Hepatocyte (in vitro differentiated cells): Measurements from ENCODE around the gene MRPL14.

Experiments used
- EZH2 ChIP-seq: fragments of 200-600 bp; sonication (generic); IDR thresholded peaks from 2 replicates; pipeline ENCODE4 v1.6.1; 2016; ENCODE audit warnings: antibody characterized with exemption, mild to moderate bottlenecking, borderline replicate concordance
- EZH2phosphoT487 ChIP-seq: fragments of 200-600 bp; sonication (generic); IDR thresholded peaks from one replicate; pipeline ENCODE4 v1.6.1; 2018; ENCODE audit warnings: antibody characterized with exemption, mild to moderate bottlenecking, low read depth, moderate library complexity; ENCODE audit not compliant: unreplicated experiment, severe bottlenecking
- TF ChIP-seq, protein P1 (sequence below): fragments of 200-600 bp; sonication (generic); IDR thresholded peaks from 2 replicates; pipeline ENCODE4 v1.5.1; 2016; ENCODE audit warnings: antibody characterized with exemption, mild to moderate bottlenecking; ENCODE audit not compliant: poor library complexity

DNA sequence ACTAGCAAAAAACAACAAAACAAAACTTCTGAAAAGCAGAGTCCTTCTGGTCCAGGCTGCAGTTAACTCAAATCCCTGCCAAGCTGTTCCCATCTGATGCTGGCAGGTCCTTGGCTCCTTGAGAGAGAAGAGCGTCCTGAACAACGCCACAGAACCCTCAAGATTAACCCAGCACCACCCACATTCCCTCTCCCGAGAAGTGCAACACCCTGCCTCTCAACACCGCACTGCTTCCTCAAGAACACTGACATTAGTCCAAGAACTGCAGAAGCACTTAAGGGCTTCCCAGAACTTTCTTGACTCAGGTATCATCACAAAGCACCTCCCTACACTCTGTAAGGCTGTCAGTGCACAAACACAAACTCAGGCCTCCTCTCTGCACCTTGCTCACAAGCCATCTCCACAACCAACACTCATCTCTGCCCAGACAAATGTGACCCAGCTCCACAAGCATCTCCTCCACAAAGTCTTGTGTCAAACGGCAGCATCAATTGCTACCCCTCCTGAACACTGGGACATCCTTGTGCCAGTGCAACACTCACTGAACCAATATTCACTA lies 7.5 kb downstream of the MRPL14 start:
- TF ChIP-seq, protein P1, sequence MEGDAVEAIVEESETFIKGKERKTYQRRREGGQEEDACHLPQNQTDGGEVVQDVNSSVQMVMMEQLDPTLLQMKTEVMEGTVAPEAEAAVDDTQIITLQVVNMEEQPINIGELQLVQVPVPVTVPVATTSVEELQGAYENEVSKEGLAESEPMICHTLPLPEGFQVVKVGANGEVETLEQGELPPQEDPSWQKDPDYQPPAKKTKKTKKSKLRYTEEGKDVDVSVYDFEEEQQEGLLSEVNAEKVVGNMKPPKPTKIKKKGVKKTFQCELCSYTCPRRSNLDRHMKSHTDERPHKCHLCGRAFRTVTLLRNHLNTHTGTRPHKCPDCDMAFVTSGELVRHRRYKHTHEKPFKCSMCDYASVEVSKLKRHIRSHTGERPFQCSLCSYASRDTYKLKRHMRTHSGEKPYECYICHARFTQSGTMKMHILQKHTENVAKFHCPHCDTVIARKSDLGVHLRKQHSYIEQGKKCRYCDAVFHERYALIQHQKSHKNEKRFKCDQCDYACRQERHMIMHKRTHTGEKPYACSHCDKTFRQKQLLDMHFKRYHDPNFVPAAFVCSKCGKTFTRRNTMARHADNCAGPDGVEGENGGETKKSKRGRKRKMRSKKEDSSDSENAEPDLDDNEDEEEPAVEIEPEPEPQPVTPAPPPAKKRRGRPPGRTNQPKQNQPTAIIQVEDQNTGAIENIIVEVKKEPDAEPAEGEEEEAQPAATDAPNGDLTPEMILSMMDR, result no peak
- TF ChIP-seq EZH2 (no peak), EZH2phosphoT487 (no peak)
